Neural progenitor cell (in vitro differentiated cells): ENCODE data around the gene DHRS12. TPM values are rescaled to one million over a fixed set of nuclear protein-coding genes. Genes with fewer than 3 reads are reported as not detected.

Experiments used
- DNase-seq: peaks from one replicate; pipeline ENCODE4 v3.0.0-alpha.2; 2016; ENCODE audit warnings: low spot score
- H2AFZ ChIP-seq: fragments of 200-600 bp; sonication (generic); replicated peaks from 2 replicates; pipeline ENCODE4 v1.6.1; 2016; ENCODE audit warnings: antibody characterized with exemption
- H3F3A ChIP-seq: fragments of 200-600 bp; sonication (generic); 2 replicates; pipeline ENCODE4 v1.6.1; 2016; ENCODE audit warnings: antibody characterized with exemption, low read depth
- H3K27ac ChIP-seq: fragments of 200-600 bp; sonication (generic); 2 replicates; pipeline ENCODE4 v1.5.1; 2016; ENCODE audit warnings: mild to moderate bottlenecking
- H3K27me3 ChIP-seq: fragments of 200-600 bp; sonication (generic); 2 replicates; pipeline ENCODE4 v1.6.1; 2016; ENCODE audit warnings: mild to moderate bottlenecking, moderate library complexity
- H3K36me3 ChIP-seq: fragments of 200-600 bp; sonication (generic); 2 replicates; pipeline ENCODE4 v1.5.1; 2016
- H3K4me1 ChIP-seq: fragments of 200-600 bp; sonication (generic); 2 replicates; pipeline ENCODE4 v1.6.1; 2016; ENCODE audit warnings: mixed run types
- H3K4me2 ChIP-seq: fragments of 200-600 bp; sonication (generic); 2 replicates; pipeline ENCODE4 v1.6.1; 2016
- H3K4me3 ChIP-seq: fragments of 200-600 bp; sonication (generic); 2 replicates; pipeline ENCODE4 v1.5.1; 2016
- H3K79me2 ChIP-seq: fragments of 200-600 bp; sonication (generic); 2 replicates; pipeline ENCODE4 v1.6.1; 2016; ENCODE audit warnings: low read depth
- H3K9ac ChIP-seq: fragments of 200-600 bp; sonication (generic); 2 replicates; pipeline ENCODE4 v1.6.1; 2016
- H3K9me3 ChIP-seq: fragments of 200-600 bp; sonication (generic); 2 replicates; pipeline ENCODE4 v1.5.1; 2016; ENCODE audit warnings: low read depth
- H4K20me1 ChIP-seq: fragments of 200-600 bp; sonication (generic); 2 replicates; pipeline ENCODE4 v1.6.1; 2016; ENCODE audit warnings: low read depth
- H3K27ac Mint-ChIP-seq: 3 replicates; pipeline ENCODE4 v1.8.0; 2021; ENCODE audit warnings: mixed read lengths
- H3K27me3 Mint-ChIP-seq: 2 replicates; pipeline ENCODE4 v1.8.0; 2022; ENCODE audit warnings: low read depth, mild to moderate bottlenecking, inconsistent platforms, moderate library complexity, mixed read lengths; ENCODE audit not compliant: insufficient read depth
- H3K36me3 Mint-ChIP-seq: 3 replicates; pipeline ENCODE4 v1.8.0; 2021; ENCODE audit warnings: mixed read lengths
- H3K4me1 Mint-ChIP-seq: 3 replicates; pipeline ENCODE4 v1.8.0; 2021; ENCODE audit warnings: mixed read lengths
- H3K4me3 Mint-ChIP-seq: 3 replicates; pipeline ENCODE4 v1.8.0; 2021; ENCODE audit warnings: mild to moderate bottlenecking, moderate library complexity, mixed read lengths
- H3K9me3 Mint-ChIP-seq: 3 replicates; pipeline ENCODE4 v1.8.0; 2020; ENCODE audit warnings: mixed read lengths
- EZH2 ChIP-seq: fragments of 200-600 bp; sonication (generic); IDR thresholded peaks from 2 replicates; pipeline ENCODE4 v1.6.1; 2017; ENCODE audit warnings: antibody characterized with exemption, mild to moderate bottlenecking, moderate library complexity
- EZH2phosphoT487 ChIP-seq: fragments of 200-600 bp; sonication (generic); IDR thresholded peaks from 2 replicates; pipeline ENCODE4 v1.6.1; 2017; ENCODE audit warnings: antibody characterized with exemption
- total RNA-seq: library from RNA; depleted of rRNA; stranded (reverse); fragments of >200 nt; gene quantifications from 2 replicates; pipeline ENCODE4 v1.2.3, GENCODE V29; 2015; ENCODE audit warnings: low replicate concordance
- TF ChIP-seq, protein P1 (sequence below): fragments of 200-600 bp; sonication (generic); IDR thresholded peaks from 2 replicates; pipeline ENCODE4 v1.5.1; 2017; ENCODE audit warnings: antibody characterized with exemption, mild to moderate bottlenecking

DHRS12 gene, protein sequence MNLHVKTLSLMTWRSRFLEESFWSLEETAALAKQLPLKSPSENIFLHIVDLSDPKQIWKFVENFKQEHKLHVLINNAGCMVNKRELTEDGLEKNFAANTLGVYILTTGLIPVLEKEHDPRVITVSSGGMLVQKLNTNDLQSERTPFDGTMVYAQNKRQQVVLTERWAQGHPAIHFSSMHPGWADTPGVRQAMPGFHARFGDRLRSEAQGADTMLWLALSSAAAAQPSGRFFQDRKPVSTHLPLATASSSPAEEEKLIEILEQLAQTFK
- 5.2 and 7.6 TPM in 2 replicates for total RNA-seq

DNA sequence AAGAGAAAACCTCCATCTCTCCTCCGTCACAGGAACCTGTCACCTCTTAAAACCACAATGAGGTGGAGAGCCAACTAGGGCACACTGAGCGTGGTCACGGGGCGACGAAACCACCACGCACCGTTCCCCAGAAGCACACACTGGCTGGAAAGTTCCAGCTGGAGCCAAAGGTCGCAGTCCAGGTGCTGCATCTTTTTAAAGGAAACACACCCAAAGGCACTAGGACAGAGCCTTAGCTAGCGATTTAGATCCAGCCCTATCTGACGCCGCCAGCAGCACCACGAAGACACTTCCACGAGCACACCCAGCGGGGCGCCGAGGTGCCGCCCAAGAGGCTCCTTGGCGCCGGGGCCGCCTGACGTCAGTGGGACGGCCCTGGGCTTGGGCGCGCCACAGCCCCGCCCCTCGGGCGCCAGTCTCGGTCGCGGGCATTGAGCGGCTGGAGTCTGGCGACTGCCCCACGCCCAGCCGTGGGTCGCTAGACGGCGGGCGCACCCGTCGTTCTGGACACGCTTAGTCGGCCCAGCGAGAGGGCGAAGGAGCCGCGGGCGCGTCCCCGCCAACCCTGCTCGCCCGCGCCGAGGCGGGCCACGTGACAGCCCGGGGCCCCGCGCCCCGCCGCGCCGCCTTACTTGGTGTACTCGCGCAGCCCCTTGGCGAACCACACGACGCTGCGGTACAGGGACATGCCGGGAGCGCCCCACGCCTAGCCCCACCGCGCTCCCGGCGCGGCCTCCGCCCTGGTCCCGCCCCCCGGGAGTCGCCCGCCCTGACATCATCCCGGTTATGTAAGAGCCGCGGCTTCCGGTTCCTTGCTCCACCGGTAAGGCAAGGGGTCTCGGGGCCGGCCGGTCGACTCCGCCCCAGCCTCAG, at the start of gene DHRS12:
TSS of gene DHRS12 (minus strand) at position 742 of the 873 bp plus-strand sequence. CDS start 4,504 bp downstream, outside the sequence.
- Histone ChIP-seq H3K9ac (peak within 1 kb of the TSS; percentile 56), H3K4me2 (peak within 1 kb of the TSS; percentile 84), H3F3A (peaks cover 28% of the 10 kb centered on the region), H3K27ac (no peak within 1 kb of the TSS), H3K4me3 (peak within 1 kb of the TSS; percentile 67), H3K9me3 (no peaks in the 10 kb centered on the region), H3K36me3 (no peaks in the 10 kb centered on the region), H2AFZ (peak within 1 kb of the TSS; percentile 92), H3K27me3 (no peaks in the 10 kb centered on the region), H3K79me2 (no peaks in the 10 kb centered on the region), H4K20me1 (peaks cover 7% of the 10 kb centered on the region), H3K4me1 (peaks cover 53% of the 10 kb centered on the region)
- peaks cover 70% of the 10 kb centered on the region for H3K4me1 Mint-ChIP-seq
- peaks cover under 1% of the 10 kb centered on the region for H3K36me3 Mint-ChIP-seq
- H3K4me3 Mint-ChIP-seq: peak within 1 kb of the TSS; percentile 88
- no peaks in the 10 kb centered on the region for H3K9me3 Mint-ChIP-seq
- peak; percentile 85 for DNase-seq
- peak within 1 kb of the TSS; percentile 89 for H3K27ac Mint-ChIP-seq
- peaks cover 6% of the 10 kb centered on the region for H3K27me3 Mint-ChIP-seq
- TF ChIP-seq, protein P1, sequence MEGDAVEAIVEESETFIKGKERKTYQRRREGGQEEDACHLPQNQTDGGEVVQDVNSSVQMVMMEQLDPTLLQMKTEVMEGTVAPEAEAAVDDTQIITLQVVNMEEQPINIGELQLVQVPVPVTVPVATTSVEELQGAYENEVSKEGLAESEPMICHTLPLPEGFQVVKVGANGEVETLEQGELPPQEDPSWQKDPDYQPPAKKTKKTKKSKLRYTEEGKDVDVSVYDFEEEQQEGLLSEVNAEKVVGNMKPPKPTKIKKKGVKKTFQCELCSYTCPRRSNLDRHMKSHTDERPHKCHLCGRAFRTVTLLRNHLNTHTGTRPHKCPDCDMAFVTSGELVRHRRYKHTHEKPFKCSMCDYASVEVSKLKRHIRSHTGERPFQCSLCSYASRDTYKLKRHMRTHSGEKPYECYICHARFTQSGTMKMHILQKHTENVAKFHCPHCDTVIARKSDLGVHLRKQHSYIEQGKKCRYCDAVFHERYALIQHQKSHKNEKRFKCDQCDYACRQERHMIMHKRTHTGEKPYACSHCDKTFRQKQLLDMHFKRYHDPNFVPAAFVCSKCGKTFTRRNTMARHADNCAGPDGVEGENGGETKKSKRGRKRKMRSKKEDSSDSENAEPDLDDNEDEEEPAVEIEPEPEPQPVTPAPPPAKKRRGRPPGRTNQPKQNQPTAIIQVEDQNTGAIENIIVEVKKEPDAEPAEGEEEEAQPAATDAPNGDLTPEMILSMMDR: no peak
- TF ChIP-seq EZH2 (no peak), EZH2phosphoT487 (no peak)

DNA sequence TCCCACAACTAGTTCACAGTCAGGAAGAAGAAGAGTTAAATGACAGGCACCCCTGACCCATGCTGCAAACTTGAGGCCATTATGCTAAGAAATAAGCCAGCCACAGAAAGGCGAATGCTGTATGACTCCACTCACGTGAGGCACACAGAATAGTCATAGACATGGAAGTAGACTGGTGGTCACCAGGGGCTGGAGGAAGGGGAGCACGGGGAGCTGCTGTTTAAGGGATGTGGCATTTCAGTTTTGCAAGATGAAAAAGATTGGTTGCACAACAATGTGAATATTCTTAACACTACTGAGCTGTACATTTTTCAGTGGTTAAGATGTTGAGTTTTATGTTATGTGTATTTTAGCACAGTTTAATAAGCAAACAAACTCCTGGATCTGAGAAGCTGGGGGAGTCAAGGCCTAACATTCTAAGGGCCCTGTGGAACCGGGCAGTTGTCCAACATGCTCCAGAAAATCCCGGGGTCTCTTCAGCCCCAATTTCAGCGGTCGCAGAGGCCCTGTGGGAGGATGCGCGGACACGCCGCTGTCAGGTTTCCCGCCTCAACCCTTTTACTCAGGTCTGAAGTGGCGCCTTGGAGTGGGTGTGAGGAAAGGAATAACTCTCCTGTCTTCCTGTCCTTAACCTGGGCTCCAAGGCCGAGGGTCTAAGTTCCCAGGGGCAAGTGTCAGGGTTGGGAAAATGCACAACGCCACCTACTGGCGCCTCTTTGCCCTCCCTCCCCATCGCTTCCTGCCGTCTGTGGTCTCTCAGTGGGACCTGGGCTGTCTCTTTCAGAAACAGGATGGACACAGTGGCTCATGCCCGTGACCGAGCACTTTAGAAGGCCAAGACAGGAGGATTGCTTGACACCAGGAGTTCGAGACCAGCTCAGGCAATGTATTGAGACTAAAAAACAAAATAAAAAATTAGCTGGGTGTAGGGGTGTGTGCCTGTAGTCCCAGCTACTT, 45.5 kb upstream of the DHRS12 start:
- H3K27me3 Mint-ChIP-seq: peaks cover 2% of the 10 kb centered on the region
- no peaks in the 10 kb centered on the region for H3K36me3 ChIP-seq
- H3K4me3 Mint-ChIP-seq: no peak overlapping the region
- no peaks in the 10 kb centered on the region for H3K36me3 Mint-ChIP-seq
- H4K20me1 ChIP-seq: no peaks in the 10 kb centered on the region
- H3K9ac ChIP-seq: no peak overlapping the region
- H3K4me1 Mint-ChIP-seq: peaks cover 3% of the 10 kb centered on the region
- H2AFZ ChIP-seq: no peak overlapping the region
- no peak overlapping the region for H3K27ac Mint-ChIP-seq
- no peak for TF ChIP-seq EZH2phosphoT487
- TF ChIP-seq, protein P1: peak; percentile 89
- H3K9me3 Mint-ChIP-seq: peaks cover 8% of the 10 kb centered on the region
- no peak overlapping the region for H3K4me2 ChIP-seq
- H3K4me1 ChIP-seq: no peaks in the 10 kb centered on the region
- no peaks in the 10 kb centered on the region for H3F3A ChIP-seq
- no peaks in the 10 kb centered on the region for H3K27me3 ChIP-seq
- H3K27ac ChIP-seq: no peak overlapping the region
- H3K9me3 ChIP-seq: no peaks in the 10 kb centered on the region
- no peaks in the 10 kb centered on the region for H3K79me2 ChIP-seq
- DNase-seq: peak; percentile 76
- no peak overlapping the region for H3K4me3 ChIP-seq

DNA sequence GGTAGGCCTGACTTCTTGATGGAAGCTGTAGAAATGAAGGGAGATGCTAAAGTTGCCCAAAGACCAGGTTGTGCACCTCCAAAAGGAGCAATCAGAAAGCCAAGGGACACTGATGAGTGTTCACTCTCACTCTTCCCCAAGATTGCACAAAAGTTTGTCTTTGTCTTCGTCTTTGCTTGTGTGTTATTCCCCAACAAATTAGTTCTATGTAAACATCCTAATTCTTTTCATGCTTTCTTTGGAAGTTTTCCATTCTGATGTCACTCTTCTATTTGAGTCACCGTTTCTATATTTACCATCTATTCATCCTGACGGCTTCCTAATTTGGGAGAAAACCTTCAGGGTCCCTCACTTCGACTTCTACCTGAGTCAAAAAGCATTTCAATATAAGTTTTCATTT, 44.7 kb upstream of the DHRS12 start:
- no peak for TF ChIP-seq EZH2
- TF ChIP-seq EZH2phosphoT487: no peak
- TF ChIP-seq, protein P1: no peak
- no peaks in the 10 kb centered on the region for H3K27me3 ChIP-seq
- Mint-ChIP-seq H3K9me3 (peaks cover 8% of the 10 kb centered on the region), H3K4me3 (no peak overlapping the region), H3K27me3 (peaks cover 2% of the 10 kb centered on the region), H3K4me1 (peaks cover 3% of the 10 kb centered on the region), H3K27ac (no peak overlapping the region), H3K36me3 (no peaks in the 10 kb centered on the region)
- H2AFZ ChIP-seq: no peak overlapping the region
- no peak overlapping the region for H3K4me3 ChIP-seq
- H3K9me3 ChIP-seq: no peaks in the 10 kb centered on the region
- no peak for DNase-seq
- H3K36me3 ChIP-seq: no peaks in the 10 kb centered on the region
- H3K9ac ChIP-seq: no peak overlapping the region
- no peaks in the 10 kb centered on the region for H3F3A ChIP-seq
- H3K79me2 ChIP-seq: no peaks in the 10 kb centered on the region
- H3K4me2 ChIP-seq: no peak overlapping the region
- H4K20me1 ChIP-seq: no peaks in the 10 kb centered on the region
- H3K4me1 ChIP-seq: no peaks in the 10 kb centered on the region
- H3K27ac ChIP-seq: no peak overlapping the region
